ENCODE measurements around the gene TEDC1.

Gene TEDC1

GRCh38 chr14:105469456-105470349 lies 21.3 kb upstream of the TEDC1 start:
- peaks cover under 1% of the 10 kb centered on the region; the same call in 1 of the 2 replicates for H3K27me3 ChIP-seq (ENCODE audit: control insufficient read depth, insufficient read depth, low read length)
- peaks cover 48% of the 10 kb centered on the region for H3K36me3 ChIP-seq (ENCODE audit: control insufficient read depth, insufficient read depth, low read length)
- no peak overlapping the region for H3K9ac ChIP-seq (ENCODE audit: low read length)
- H3K4me3 ChIP-seq (ENCODE audit: low read depth, low read length) = no peak overlapping the region
- no peaks in the 10 kb centered on the region for H3K9me3 ChIP-seq (ENCODE audit: control insufficient read depth, insufficient read depth, low read depth, low read length)
- peaks cover 22% of the 10 kb centered on the region for H3K4me1 ChIP-seq (ENCODE audit: control insufficient read depth, insufficient read depth, low read length)
- H3K27ac ChIP-seq (ENCODE audit: low read depth, low read length) = no peak overlapping the region

DNA sequence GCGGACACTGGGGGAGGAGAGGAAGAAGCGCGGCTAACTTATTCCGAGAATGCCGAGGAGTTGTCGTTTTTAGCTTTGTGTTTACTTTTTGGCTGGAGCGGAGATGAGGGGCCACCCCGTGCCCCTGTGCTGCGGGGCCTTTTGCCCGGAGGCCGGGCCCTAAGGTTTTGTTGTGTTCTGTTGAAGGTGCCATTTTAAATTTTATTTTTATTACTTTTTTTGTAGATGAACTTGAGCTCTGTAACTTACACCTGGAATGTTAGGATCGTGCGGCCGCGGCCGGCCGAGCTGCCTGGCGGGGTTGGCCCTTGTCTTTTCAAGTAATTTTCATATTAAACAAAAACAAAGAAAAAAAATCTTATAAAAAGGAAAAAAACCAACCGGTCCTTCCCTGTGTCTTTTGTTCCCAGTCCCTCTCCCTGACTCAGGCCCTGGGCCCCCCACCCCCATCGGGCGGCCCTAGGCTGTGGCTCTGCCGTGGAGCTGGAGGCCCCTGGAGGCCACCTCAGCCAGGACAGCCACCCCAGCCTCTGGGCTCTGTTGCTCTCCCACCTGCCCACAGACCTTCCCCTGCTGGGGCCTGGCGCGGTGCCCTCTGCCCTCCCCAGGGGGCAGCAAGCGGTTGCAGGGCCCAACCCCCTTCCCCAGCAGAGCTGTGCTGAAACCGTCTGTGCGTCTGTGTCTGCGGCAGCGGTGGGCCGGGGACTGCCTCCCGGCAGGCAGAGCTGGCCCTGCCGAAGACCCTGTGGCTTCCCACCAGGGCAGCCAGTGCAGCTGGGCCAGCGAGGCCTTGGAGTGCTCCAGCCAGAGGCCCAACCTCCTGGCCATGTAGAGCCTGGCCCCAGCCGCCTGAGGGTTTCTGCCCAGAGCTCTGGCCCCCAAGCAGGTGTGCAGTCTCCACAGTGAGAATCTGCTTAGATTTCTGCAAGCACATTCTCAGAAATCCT lies 20.4 kb upstream of the TEDC1 start:
- Histone ChIP-seq H3K27ac (ENCODE audit: low read depth, low read length) (no peak overlapping the region; the same call in 1 of the 2 replicates), H3K4me1 (ENCODE audit: control insufficient read depth, insufficient read depth, low read length) (peaks cover 17% of the 10 kb centered on the region), H3K27me3 (ENCODE audit: control insufficient read depth, insufficient read depth, low read length) (peaks cover 10% of the 10 kb centered on the region), H3K36me3 (ENCODE audit: control insufficient read depth, insufficient read depth, low read length) (peaks cover 38% of the 10 kb centered on the region), H3K9ac (ENCODE audit: low read length) (no peak overlapping the region), H3K4me3 (ENCODE audit: low read depth, low read length) (no peak overlapping the region), H3K9me3 (ENCODE audit: control insufficient read depth, insufficient read depth, low read depth, low read length) (no peaks in the 10 kb centered on the region)

DNA sequence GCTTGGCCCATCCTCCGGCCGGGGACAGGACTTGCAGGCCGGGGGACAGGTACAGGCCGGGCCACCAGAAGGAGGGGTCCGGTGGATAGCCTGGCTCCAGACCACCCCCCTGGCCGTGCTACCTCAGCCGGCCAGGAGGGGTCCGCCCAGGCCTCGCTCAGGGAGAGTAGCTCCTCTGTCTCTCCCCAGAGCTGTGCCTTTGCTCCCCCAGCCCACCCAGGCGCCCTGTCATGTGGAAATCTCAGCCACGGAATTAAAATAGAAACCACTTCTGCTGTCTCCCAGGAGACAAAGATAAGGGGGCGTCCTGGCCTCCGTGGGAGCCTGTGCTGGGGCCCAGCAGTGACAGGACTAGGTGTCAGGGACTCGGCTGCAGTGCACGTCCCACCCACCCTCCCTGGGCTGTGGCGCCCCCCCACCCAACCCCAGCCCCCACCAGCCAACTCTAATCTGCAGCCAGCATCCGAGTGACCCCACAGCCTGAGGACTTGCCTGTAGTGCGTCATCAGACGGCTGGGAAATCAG lies 19.7 kb upstream of the TEDC1 start:
- H3K27me3 ChIP-seq (ENCODE audit: control insufficient read depth, insufficient read depth, low read length) = peaks cover 17% of the 10 kb centered on the region
- H3K9me3 ChIP-seq (ENCODE audit: control insufficient read depth, insufficient read depth, low read depth, low read length) = no peaks in the 10 kb centered on the region
- H3K4me1 ChIP-seq (ENCODE audit: control insufficient read depth, insufficient read depth, low read length) = peaks cover 21% of the 10 kb centered on the region
- no peak overlapping the region for H3K4me3 ChIP-seq (ENCODE audit: low read depth, low read length)
- H3K9ac ChIP-seq (ENCODE audit: low read length) = no peak overlapping the region
- no peak overlapping the region for H3K27ac ChIP-seq (ENCODE audit: low read depth, low read length)
- H3K36me3 ChIP-seq (ENCODE audit: control insufficient read depth, insufficient read depth, low read length) = peaks cover 35% of the 10 kb centered on the region

DNA sequence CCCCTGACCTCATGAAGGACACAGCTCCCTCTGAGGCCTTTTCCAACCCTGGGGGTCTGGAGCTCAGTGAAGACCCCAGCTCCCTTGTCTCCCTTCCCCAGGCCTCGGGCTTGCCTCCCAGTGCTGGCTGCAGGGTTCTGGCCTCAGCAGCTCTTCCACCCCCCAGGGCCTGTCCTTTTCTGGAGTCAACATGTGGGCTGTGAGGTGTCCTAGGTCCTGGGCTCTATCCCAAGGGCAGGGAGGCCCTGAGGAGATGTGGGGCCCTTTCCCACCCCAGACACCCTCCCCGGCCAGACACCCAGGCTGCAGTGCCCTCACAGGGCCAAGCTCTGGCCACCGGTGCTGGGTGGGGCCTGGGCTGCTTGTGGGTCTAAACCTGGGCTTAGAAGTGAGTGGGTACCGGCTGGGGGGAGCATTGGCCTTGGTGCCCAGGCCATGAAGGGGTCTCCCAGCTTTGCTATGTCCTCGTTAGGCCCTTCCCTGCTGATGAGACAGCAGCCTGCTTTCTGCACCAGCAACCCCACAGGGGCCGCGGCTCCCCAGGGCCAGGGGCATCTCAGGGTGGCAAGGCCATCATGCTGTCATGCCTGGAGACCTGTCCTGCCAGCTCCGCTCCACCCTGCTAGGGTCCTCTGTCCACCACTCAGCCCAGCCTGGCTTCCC lies 19.1 kb upstream of the TEDC1 start:
- H3K36me3 ChIP-seq (ENCODE audit: control insufficient read depth, insufficient read depth, low read length) = peaks cover 29% of the 10 kb centered on the region
- H3K4me1 ChIP-seq (ENCODE audit: control insufficient read depth, insufficient read depth, low read length) = peaks cover 27% of the 10 kb centered on the region
- no peak overlapping the region for H3K9ac ChIP-seq (ENCODE audit: low read length)
- H3K9me3 ChIP-seq (ENCODE audit: control insufficient read depth, insufficient read depth, low read depth, low read length) = no peaks in the 10 kb centered on the region
- no peak overlapping the region for H3K4me3 ChIP-seq (ENCODE audit: low read depth, low read length)
- H3K27me3 ChIP-seq (ENCODE audit: control insufficient read depth, insufficient read depth, low read length) = peaks cover 23% of the 10 kb centered on the region
- H3K27ac ChIP-seq (ENCODE audit: low read depth, low read length) = no peak overlapping the region

DNA sequence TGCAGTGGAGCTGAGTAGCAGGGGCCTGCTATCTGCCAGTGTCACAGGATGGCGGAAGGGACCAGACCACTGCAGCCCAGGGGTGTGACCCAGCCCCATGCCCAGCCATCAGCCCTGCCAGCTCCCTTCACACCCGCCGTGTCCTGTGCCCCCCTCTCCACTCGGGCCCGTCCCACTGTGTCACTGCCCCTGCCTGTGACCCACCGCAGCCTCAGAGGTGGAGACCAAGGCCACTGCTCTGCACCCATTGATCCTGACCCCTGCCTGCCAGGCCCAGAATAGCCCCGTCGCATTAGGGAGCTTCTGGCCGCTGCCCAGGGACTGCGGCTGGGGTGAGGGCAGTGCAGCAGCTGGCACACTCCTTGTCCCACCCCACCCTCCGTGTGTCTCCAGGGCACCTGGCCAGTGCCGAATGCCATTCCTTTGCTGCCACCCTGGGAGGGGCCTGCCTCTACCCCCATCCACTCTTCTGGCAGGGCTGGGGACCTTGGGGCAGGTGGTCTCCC lies 18.5 kb upstream of the TEDC1 start:
- Histone ChIP-seq H3K4me3 (ENCODE audit: low read depth, low read length) (no peak overlapping the region), H3K9me3 (ENCODE audit: control insufficient read depth, insufficient read depth, low read depth, low read length) (no peaks in the 10 kb centered on the region), H3K27ac (ENCODE audit: low read depth, low read length) (no peak overlapping the region), H3K9ac (ENCODE audit: low read length) (no peak overlapping the region), H3K4me1 (ENCODE audit: control insufficient read depth, insufficient read depth, low read length) (peaks cover 31% of the 10 kb centered on the region), H3K36me3 (ENCODE audit: control insufficient read depth, insufficient read depth, low read length) (peaks cover 23% of the 10 kb centered on the region), H3K27me3 (ENCODE audit: control insufficient read depth, insufficient read depth, low read length) (peaks cover 29% of the 10 kb centered on the region)

- peaks cover 17% of the 10 kb centered on the region for H3K36me3 ChIP-seq (ENCODE audit: control insufficient read depth, insufficient read depth, low read length)
- H3K9ac ChIP-seq (ENCODE audit: low read length) = peak overlapping the region; percentile 57
- H3K4me1 ChIP-seq (ENCODE audit: control insufficient read depth, insufficient read depth, low read length) = peaks cover 31% of the 10 kb centered on the region
- peaks cover 35% of the 10 kb centered on the region for H3K27me3 ChIP-seq (ENCODE audit: control insufficient read depth, insufficient read depth, low read length)
- H3K4me3 ChIP-seq (ENCODE audit: low read depth, low read length) = peak overlapping the region; percentile 57; the same call in 1 of the 2 replicates
- H3K27ac ChIP-seq (ENCODE audit: low read depth, low read length) = no peak overlapping the region
- no peaks in the 10 kb centered on the region for H3K9me3 ChIP-seq (ENCODE audit: control insufficient read depth, insufficient read depth, low read depth, low read length)
Observed at GRCh38 chr14:105473033-105473676, 17.9 kb upstream of the TEDC1 start.

DNA sequence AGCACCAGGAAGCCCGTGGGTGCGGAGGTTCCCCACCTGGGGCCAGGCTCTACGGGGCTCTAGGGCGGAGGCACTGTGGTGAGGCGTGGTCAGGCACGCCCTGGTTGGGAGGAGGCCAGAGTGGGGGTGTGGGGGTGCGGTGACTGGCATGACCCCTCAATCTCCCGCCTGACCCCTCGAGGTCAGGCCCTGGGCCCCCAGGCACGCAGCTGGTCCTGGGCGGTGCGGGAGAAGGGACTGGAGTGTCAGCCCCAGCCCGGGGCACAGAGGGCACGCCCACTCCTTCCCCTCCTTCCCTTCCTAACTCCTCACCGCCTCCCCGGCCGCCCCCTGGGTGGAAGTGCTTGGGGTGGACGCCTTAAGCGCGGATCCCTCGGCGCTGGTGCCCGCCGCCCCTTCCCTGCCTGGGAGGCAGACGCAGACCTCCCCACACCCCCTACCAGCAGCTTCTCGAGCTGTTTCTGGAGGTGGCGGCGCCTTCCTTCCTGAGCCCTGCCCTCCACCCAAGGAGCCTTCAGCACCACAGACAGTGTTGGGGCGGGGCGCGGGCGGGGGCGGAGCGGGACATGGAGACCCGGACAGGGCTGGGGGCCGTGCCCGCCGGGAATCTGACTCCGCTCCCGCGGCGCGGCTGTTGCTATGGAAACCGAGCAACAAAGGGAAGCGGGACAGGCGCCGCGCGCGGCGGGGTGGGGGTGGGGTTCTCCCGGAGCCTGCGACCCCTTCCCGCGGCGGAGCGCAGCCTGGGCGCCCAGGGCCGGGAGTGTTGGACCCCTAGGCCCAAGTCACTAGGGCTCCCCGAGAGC lies 17.2 kb upstream of the TEDC1 start:
- H3K9ac ChIP-seq (ENCODE audit: low read length) = peak overlapping the region; percentile 69
- H3K4me1 ChIP-seq (ENCODE audit: control insufficient read depth, insufficient read depth, low read length) = peaks cover 31% of the 10 kb centered on the region
- H3K9me3 ChIP-seq (ENCODE audit: control insufficient read depth, insufficient read depth, low read depth, low read length) = no peaks in the 10 kb centered on the region
- no peak overlapping the region for H3K27ac ChIP-seq (ENCODE audit: low read depth, low read length)
- H3K27me3 ChIP-seq (ENCODE audit: control insufficient read depth, insufficient read depth, low read length) = peaks cover 42% of the 10 kb centered on the region
- H3K36me3 ChIP-seq (ENCODE audit: control insufficient read depth, insufficient read depth, low read length) = peaks cover 10% of the 10 kb centered on the region
- H3K4me3 ChIP-seq (ENCODE audit: low read depth, low read length) = peak overlapping the region; percentile 57

GRCh38 chr14:105474483-105475268 lies 16.4 kb upstream of the TEDC1 start, which contains the start of gene CRIP2:
Gene CRIP2 (plus strand): TSS chr14:105474821. CDS start chr14:105474863, 42 bp downstream.
- H3K9ac ChIP-seq (ENCODE audit: low read length) = peak within 1 kb of the TSS; percentile 69
- H3K36me3 ChIP-seq (ENCODE audit: control insufficient read depth, insufficient read depth, low read length) = peaks cover 3% of the 10 kb centered on the region
- H3K27ac ChIP-seq (ENCODE audit: low read depth, low read length) = no peak within 1 kb of the TSS
- peaks cover 50% of the 10 kb centered on the region for H3K27me3 ChIP-seq (ENCODE audit: control insufficient read depth, insufficient read depth, low read length)
- H3K4me3 ChIP-seq (ENCODE audit: low read depth, low read length) = peak within 1 kb of the TSS; percentile 73
- H3K9me3 ChIP-seq (ENCODE audit: control insufficient read depth, insufficient read depth, low read depth, low read length) = no peaks in the 10 kb centered on the region
- peaks cover 36% of the 10 kb centered on the region for H3K4me1 ChIP-seq (ENCODE audit: control insufficient read depth, insufficient read depth, low read length)

All from HUES6 (cell line).